BE2C (cell line): Measurements from ENCODE around the gene SLC38A1.
"Not testable (repeated sequence)": the region's sequence is repeated elsewhere in the genome, so short reads cannot be mapped to it uniquely, and the experiment has no call there.

Experiments used
- DNase-seq: peaks from one replicate; pipeline ENCODE4 v3.0.0-alpha.2; 2020
- H3K27me3 ChIP-seq: fragments of 250-450 bp; sonication (Bioruptor Pico); 2 replicates; pipeline ENCODE4 v1.5.1; 2020; ENCODE audit warnings: mild to moderate bottlenecking
- H3K36me3 ChIP-seq: fragments of 250-450 bp; sonication (Bioruptor Pico); 2 replicates; pipeline ENCODE4 v1.5.1; 2020; ENCODE audit warnings: mild to moderate bottlenecking
- H3K4me1 ChIP-seq: fragments of 250-450 bp; sonication (Bioruptor Pico); 2 replicates; pipeline ENCODE4 v1.5.1; 2020
- H3K4me3 ChIP-seq: 2 replicates; pipeline ENCODE4 v1.5.1; 2011; ENCODE audit warnings: low read depth, low read length
- H3K9me3 ChIP-seq: fragments of 250-450 bp; sonication (Bioruptor Pico); 2 replicates; pipeline ENCODE4 v1.5.1; 2020
- CTCF ChIP-seq: IDR thresholded peaks from 2 replicates; pipeline ENCODE4 v1.5.1; 2012; ENCODE audit warnings: mild to moderate bottlenecking, low read depth, low read length

SLC38A1 gene

GRCh38 chr12:46168426-46168825 lies 100.4 kb downstream of the SLC38A1 start:
- no peaks in the 10 kb centered on the region for H3K9me3 ChIP-seq
- TF ChIP-seq CTCF, result no peak
- peaks cover 5% of the 10 kb centered on the region; the same call in 1 of the 2 replicates for H3K4me1 ChIP-seq
- no peak for DNase-seq
- no peaks in the 10 kb centered on the region for H3K36me3 ChIP-seq
- no peaks in the 10 kb centered on the region for H3K27me3 ChIP-seq
- no peak overlapping the region for H3K4me3 ChIP-seq

GRCh38 chr12:46167412-46167811 lies 101.4 kb downstream of the SLC38A1 start:
- TF ChIP-seq CTCF, result no peak
- H3K36me3 ChIP-seq, result no peaks in the 10 kb centered on the region
- H3K4me3 ChIP-seq, result no peak overlapping the region
- no peaks in the 10 kb centered on the region for H3K9me3 ChIP-seq
- DNase-seq, result no peak
- peaks cover 5% of the 10 kb centered on the region; the same call in 1 of the 2 replicates for H3K4me1 ChIP-seq
- H3K27me3 ChIP-seq, result no peaks in the 10 kb centered on the region

GRCh38 chr12:46165191-46165590 lies 103.7 kb downstream of the SLC38A1 start:
- Histone ChIP-seq H3K9me3 (no peaks in the 10 kb centered on the region), H3K4me1 (peaks cover 12% of the 10 kb centered on the region), H3K27me3 (no peaks in the 10 kb centered on the region), H3K36me3 (no peaks in the 10 kb centered on the region), H3K4me3 (no peak overlapping the region)
- TF ChIP-seq CTCF, result no peak
- no peak for DNase-seq

- H3K36me3 ChIP-seq, result no peaks in the 10 kb centered on the region
- TF ChIP-seq CTCF, result no peak
Observed at GRCh38 chr12:46164186-46164761, 104.6 kb downstream of the SLC38A1 start.

GRCh38 chr12:46162549-46163076 lies 106.2 kb downstream of the SLC38A1 start:
- not testable (repeated sequence) for H3K27me3 ChIP-seq, H3K4me3 ChIP-seq, H3K9me3 ChIP-seq, DNase-seq, H3K36me3 ChIP-seq
- H3K4me1 ChIP-seq, result peaks cover 20% of the 10 kb centered on the region

More at GRCh38 chr12:46164186-46164761, 104.6 kb downstream of the SLC38A1 start:
- no peaks in the 10 kb centered on the region for H3K9me3 ChIP-seq
- peaks cover 20% of the 10 kb centered on the region for H3K4me1 ChIP-seq
- no peaks in the 10 kb centered on the region for H3K27me3 ChIP-seq
- DNase-seq, result no peak
- no peak overlapping the region for H3K4me3 ChIP-seq

GRCh38 chr12:46160981-46161690 lies 107.7 kb downstream of the SLC38A1 start:
- no peaks in the 10 kb centered on the region for H3K9me3 ChIP-seq
- H3K27me3 ChIP-seq, result no peaks in the 10 kb centered on the region
- no peak overlapping the region for H3K4me3 ChIP-seq
- H3K4me1 ChIP-seq, result peaks cover 20% of the 10 kb centered on the region
- no peaks in the 10 kb centered on the region for H3K36me3 ChIP-seq
- TF ChIP-seq CTCF, result no peak
- no peak for DNase-seq
